RPMI8226 (cell line): ENCODE data around the gene NFKBIL1.
A peak's percentile ranks its signal among the peaks of the same experiment; 100 is the strongest.

Source experiments
- DNase-seq: peaks from one replicate; pipeline ENCODE4 v3.0.0-alpha.2; 2015

NFKBIL1 gene

GRCh38 chr6:31535538-31536324, 11.7 kb upstream of the NFKBIL1 start:
- DNase-seq, result no peak

GRCh38 chr6:31538805-31539400, 8.5 kb upstream of the NFKBIL1 start:
- no peak for DNase-seq

- no peak for DNase-seq
Observed at GRCh38 chr6:31540640-31541039, 6.8 kb upstream of the NFKBIL1 start.

- DNase-seq, result peak; percentile 72
Observed at GRCh38 chr6:31541059-31541657, 6.2 kb upstream of the NFKBIL1 start.

GRCh38 chr6:31541658-31542521, 5.5 kb upstream of the NFKBIL1 start, which contains the start of gene DDX39B:
Gene DDX39B (minus strand): TSS chr6:31542003. CDS start chr6:31540532, 1,471 bp downstream.
- peak; percentile 98 for DNase-seq

- DNase-seq, result no peak
Observed at GRCh38 chr6:31543639-31544038, 3.8 kb upstream of the NFKBIL1 start.

- DNase-seq, result no peak
Observed at GRCh38 chr6:31544676-31545075, 2.7 kb upstream of the NFKBIL1 start.

- DNase-seq, result no peak
Observed at GRCh38 chr6:31545291-31545690, 2.1 kb upstream of the NFKBIL1 start.

GRCh38 chr6:31546339-31546957, 960 bp upstream of the NFKBIL1 start, which contains the start of gene ATP6V1G2:
Gene ATP6V1G2 (minus strand): TSS chr6:31546608. CDS start chr6:31546559, 49 bp downstream.
- peak; percentile 88 for DNase-seq

- DNase-seq, result no peak
Observed at GRCh38 chr6:31547727-31548543, 527 bp downstream of the NFKBIL1 start.

- no peak for DNase-seq
Observed at GRCh38 chr6:31548544-31548873, 1.1 kb downstream of the NFKBIL1 start.

GRCh38 chr6:31551371-31551770, 4.0 kb downstream of the NFKBIL1 start:
- DNase-seq, result peak; percentile 33

- no peak for DNase-seq
Observed at GRCh38 chr6:31556307-31556706, 8.9 kb downstream of the NFKBIL1 start.

- DNase-seq, result no peak
Observed at GRCh38 chr6:31557443-31558317, 10.3 kb downstream of the NFKBIL1 start.

- no peak for DNase-seq
Observed at GRCh38 chr6:31558318-31558625, 10.9 kb downstream of the NFKBIL1 start.

- DNase-seq, result no peak
Observed at GRCh38 chr6:31558631-31559500, 11.5 kb downstream of the NFKBIL1 start.

- DNase-seq, result no peak
Observed at GRCh38 chr6:31559606-31559957, 12.2 kb downstream of the NFKBIL1 start.

- DNase-seq, result no peak
Observed at GRCh38 chr6:31559958-31560696, 12.7 kb downstream of the NFKBIL1 start.

GRCh38 chr6:31560697-31561058, 13.3 kb downstream of the NFKBIL1 start:
- DNase-seq, result no peak
